IMR-90 (cell line): ENCODE measurements around the gene PRKCE. TPM values are rescaled to one million over a fixed set of nuclear protein-coding genes. Genes with fewer than 3 reads are reported as not detected.

ENCODE experiments used
- ATAC-seq: fragments of 200-7000 bp; cut with Tn5 transposase; 2 replicates; pipeline ENCODE4 v1.9.1; 2020; ENCODE audit warnings: low read depth, mild to moderate bottlenecking, moderate library complexity
- BruUV-seq: library from RNA; stranded (reverse); fragments of 400-500 nt; replicated peaks from 2 replicates; lab custom pipeline; 2021; lab: Mats Ljungman, UMichigan
- CTCF ChIA-PET: fragments of 300-600 bp; formaldehyde crosslinking; extraction: SDS; loops from one replicate; lab custom pipeline; 2021; ENCODE audit warnings: antibody characterized with exemption; lab: Yijun Ruan, JAX
- POLR2A ChIA-PET: fragments of 300-600 bp; sonication (Branson Sonifier 250); formaldehyde crosslinking; loops from one replicate; lab custom pipeline; 2022; ENCODE audit warnings: antibody characterized with exemption; ENCODE audit not compliant: unreplicated experiment; lab: Charles Lee
- DNase-seq: peaks from one replicate; pipeline ENCODE4 v3.0.0; 2013
- H2AFZ ChIP-seq: replicated peaks from 2 replicates; pipeline ENCODE3; 2013; ENCODE audit warnings: low read length, mild to moderate bottlenecking; ENCODE audit not compliant: poor library complexity
- H2AK5ac ChIP-seq: 2 replicates; pipeline ENCODE4 v1.6.1; 2013; ENCODE audit warnings: low read depth, low read length, inconsistent platforms
- H2AK9ac ChIP-seq: replicated peaks from 2 replicates; pipeline ENCODE3; 2013; ENCODE audit warnings: mild to moderate bottlenecking, low read depth, low read length, moderate library complexity; ENCODE audit not compliant: poor library complexity
- H2BK120ac ChIP-seq: 2 replicates; pipeline ENCODE4 v1.6.1; 2013; ENCODE audit warnings: low read depth, low read length, inconsistent platforms
- H2BK15ac ChIP-seq: 3 replicates; pipeline ENCODE4 v1.6.1; 2013; ENCODE audit warnings: low read depth, low read length, inconsistent platforms
- H2BK20ac ChIP-seq: 2 replicates; pipeline ENCODE4 v1.6.1; 2013; ENCODE audit warnings: low read depth, mild to moderate bottlenecking, inconsistent platforms, low read length, moderate library complexity
- H2BK5ac ChIP-seq: 2 replicates; pipeline ENCODE4 v1.6.1; 2013; ENCODE audit warnings: mild to moderate bottlenecking, low read depth, low read length, inconsistent platforms; ENCODE audit not compliant: poor library complexity, severe bottlenecking
- H3K14ac ChIP-seq: replicated peaks from 2 replicates; pipeline ENCODE4 v1.6.1; 2013; ENCODE audit warnings: low read depth, low read length, inconsistent platforms
- H3K18ac ChIP-seq: 2 replicates; pipeline ENCODE4 v1.6.1; 2013; ENCODE audit warnings: low read depth, low read length, control low read depth
- H3K23ac ChIP-seq: 2 replicates; pipeline ENCODE4 v1.6.1; 2013; ENCODE audit warnings: low read depth, low read length, inconsistent platforms
- H3K27ac ChIP-seq: 2 replicates; pipeline ENCODE4 v1.5.1; 2013; ENCODE audit warnings: mild to moderate bottlenecking, control low read depth, low read length; ENCODE audit not compliant: insufficient read depth
- H3K27me3 ChIP-seq: 2 replicates; pipeline ENCODE4 v1.6.1; 2013; ENCODE audit warnings: low read length; ENCODE audit not compliant: control insufficient read depth, insufficient read depth
- H3K36me3 ChIP-seq: 2 replicates; pipeline ENCODE4 v1.6.1; 2013; ENCODE audit warnings: low read length, mixed read lengths; ENCODE audit not compliant: control insufficient read depth, insufficient read depth
- H3K4ac ChIP-seq: 2 replicates; pipeline ENCODE4 v1.6.1; 2013; ENCODE audit warnings: low read depth, low read length, inconsistent platforms
- H3K4me1 ChIP-seq: 2 replicates; pipeline ENCODE4 v1.6.1; 2013; ENCODE audit warnings: low read length, mixed read lengths; ENCODE audit not compliant: control insufficient read depth, insufficient read depth
- H3K4me2 ChIP-seq: 2 replicates; pipeline ENCODE4 v1.6.1; 2013; ENCODE audit warnings: low read depth, mild to moderate bottlenecking, control low read depth, low read length, moderate library complexity
- H3K4me3 ChIP-seq: 2 replicates; pipeline ENCODE4 v1.5.1; 2013; ENCODE audit warnings: low read depth, mild to moderate bottlenecking, control low read depth, low read length, moderate library complexity; ENCODE audit not compliant: insufficient read depth
- H3K56ac ChIP-seq: 2 replicates; pipeline ENCODE4 v1.6.1; 2013; ENCODE audit warnings: low read length, inconsistent platforms; ENCODE audit not compliant: insufficient read depth; ENCODE audit errors: extremely low read depth
- H3K79me1 ChIP-seq, 2 experiments: 2 replicates each; pipeline ENCODE4 v1.6.1; 2013; ENCODE audit warnings: low read length in 2 of 2, inconsistent platforms in 1 of 2, low read depth in 1 of 2
- H3K9ac ChIP-seq: 2 replicates; pipeline ENCODE4 v1.6.1; 2013; ENCODE audit warnings: low read depth, low read length, control low read depth
- H3K9me1 ChIP-seq: 2 replicates; pipeline ENCODE4 v1.6.1; 2013; ENCODE audit warnings: low read length, inconsistent platforms; ENCODE audit not compliant: insufficient read depth
- H3K9me3 ChIP-seq: 2 replicates; pipeline ENCODE4 v1.6.1; 2013; ENCODE audit warnings: low read length; ENCODE audit not compliant: control insufficient read depth, insufficient read depth
- H4K20me1 ChIP-seq: 2 replicates; pipeline ENCODE4 v1.6.1; 2013; ENCODE audit warnings: low read length, inconsistent platforms; ENCODE audit not compliant: insufficient read depth
- H4K5ac ChIP-seq: 2 replicates; pipeline ENCODE4 v1.6.1; 2013; ENCODE audit warnings: mild to moderate bottlenecking, low read depth, low read length, control low read depth
- H4K8ac ChIP-seq, 2 experiments: 2 replicates each; pipeline ENCODE4 v1.6.1; 2013; ENCODE audit warnings: low read depth in 2 of 2, low read length in 2 of 2, control low read depth in 1 of 2, inconsistent platforms in 1 of 2
- H4K91ac ChIP-seq: 2 replicates; pipeline ENCODE4 v1.6.1; 2013; ENCODE audit warnings: low read depth, low read length, inconsistent platforms; ENCODE audit not compliant: insufficient read depth
- BHLHE40 ChIP-seq: fragments of 150-350 bp; IDR thresholded peaks from 2 replicates; pipeline ENCODE4 v1.6.1; 2016; ENCODE audit warnings: mild to moderate bottlenecking, low read depth, low read length
- CEBPB ChIP-seq: IDR thresholded peaks from 2 replicates; pipeline ENCODE4 v1.6.1; 2012; ENCODE audit warnings: low read depth, low read length, improper control_type of control experiment
- CHD1 ChIP-seq: IDR thresholded peaks from 2 replicates; pipeline ENCODE4 v1.6.1; 2012; ENCODE audit warnings: low read depth, low read length, improper control_type of control experiment
- ELK1 ChIP-seq: fragments of 150-350 bp; IDR thresholded peaks from 2 replicates; pipeline ENCODE4 v1.6.1; 2016; ENCODE audit warnings: low read depth, mild to moderate bottlenecking, low read length, moderate library complexity, borderline replicate concordance
- FOS ChIP-seq: fragments of 150-350 bp; IDR thresholded peaks from 2 replicates; pipeline ENCODE4 v1.6.1; 2016; ENCODE audit warnings: low read depth, low read length
- MAZ ChIP-seq: IDR thresholded peaks from 2 replicates; pipeline ENCODE4 v1.6.1; 2012; ENCODE audit warnings: low read depth, mild to moderate bottlenecking, low read length, improper control_type of control experiment, moderate library complexity, borderline replicate concordance
- MXI1 ChIP-seq: IDR thresholded peaks from 2 replicates; pipeline ENCODE4 v1.6.1; 2012; ENCODE audit warnings: low read depth, mild to moderate bottlenecking, low read length, moderate library complexity, borderline replicate concordance
- NFE2L2 ChIP-seq: fragments of 150-350 bp; IDR thresholded peaks from 2 replicates; pipeline ENCODE4 v1.6.1; 2016; ENCODE audit warnings: low read depth, mild to moderate bottlenecking, low read length
- POLR2A ChIP-seq: IDR thresholded peaks from 2 replicates; pipeline ENCODE4 v1.6.1; 2012; ENCODE audit warnings: mild to moderate bottlenecking, low read depth, low read length
- RAD21 ChIP-seq: IDR thresholded peaks from 2 replicates; pipeline ENCODE4 v1.6.1; 2012; ENCODE audit warnings: low read length, improper control_type of control experiment
- SMC3 ChIP-seq: fragments of 150-350 bp; IDR thresholded peaks from 2 replicates; pipeline ENCODE4 v1.6.1; 2016; ENCODE audit warnings: low read depth, mild to moderate bottlenecking, antibody characterized with exemption, low read length, moderate library complexity
- WGBS, 2 experiments: methylation state at CpG; one replicate each; pipeline versions ENCODE4 v1.1.5 to v1.1.7; 2013; ENCODE audit warnings: missing lambda C conversion rate in 2 of 2; ENCODE audit not compliant: insufficient read length in 1 of 2; ENCODE audit errors: extremely low coverage in 2 of 2; 5-methylcytosine and 5-hydroxymethylcytosine counted together
- dilution Hi-C: fragments of 300-500 bp; cut with HindIII; formaldehyde crosslinking; loops from one replicate; pipeline ENCODE4 v1.14.3; 2018; ENCODE audit warnings: low sequenced_read_pairs; ENCODE audit not compliant: unreplicated experiment
- in situ Hi-C: fragments of 300-500 bp; cut with MboI; formaldehyde crosslinking; loops from 3 replicates; pipeline ENCODE4 v1.14.3; 2019; ENCODE audit warnings: low sequenced_read_pairs, inconsistent platforms, mixed read lengths
- intact Hi-C: fragments of 100-400 bp; cut with micrococcal nuclease; formaldehyde crosslinking; loops from 2 replicates; pipeline ENCODE4 v1.10.0; 2022
- polyA plus RNA-seq, 3 experiments: library from polyadenylated mRNA; depleted of rRNA; stranded (reverse); fragments of >200 nt; gene quantifications; 2 replicates each; pipeline ENCODE4 v1.2.3, GENCODE V29; 2012; ENCODE audit warnings: low replicate concordance in 1 of 3
- total RNA-seq: library from RNA; depleted of rRNA; stranded (reverse); fragments of >200 nt; gene quantifications from 2 replicates; pipeline ENCODE4 v1.2.3, GENCODE V29; 2012
- TF ChIP-seq, protein P1 (sequence below): conservative IDR thresholded peaks from 2 replicates; pipeline ENCODE4 v1.5.1; 2012; ENCODE audit warnings: mild to moderate bottlenecking, low read depth, low read length, improper control_type of control experiment

PRKCE gene
- total and polyA plus RNA-seq, 2 of the 4 experiments (the other 2 are of a cell fraction), result 8.1 to 32.4 TPM

DNA sequence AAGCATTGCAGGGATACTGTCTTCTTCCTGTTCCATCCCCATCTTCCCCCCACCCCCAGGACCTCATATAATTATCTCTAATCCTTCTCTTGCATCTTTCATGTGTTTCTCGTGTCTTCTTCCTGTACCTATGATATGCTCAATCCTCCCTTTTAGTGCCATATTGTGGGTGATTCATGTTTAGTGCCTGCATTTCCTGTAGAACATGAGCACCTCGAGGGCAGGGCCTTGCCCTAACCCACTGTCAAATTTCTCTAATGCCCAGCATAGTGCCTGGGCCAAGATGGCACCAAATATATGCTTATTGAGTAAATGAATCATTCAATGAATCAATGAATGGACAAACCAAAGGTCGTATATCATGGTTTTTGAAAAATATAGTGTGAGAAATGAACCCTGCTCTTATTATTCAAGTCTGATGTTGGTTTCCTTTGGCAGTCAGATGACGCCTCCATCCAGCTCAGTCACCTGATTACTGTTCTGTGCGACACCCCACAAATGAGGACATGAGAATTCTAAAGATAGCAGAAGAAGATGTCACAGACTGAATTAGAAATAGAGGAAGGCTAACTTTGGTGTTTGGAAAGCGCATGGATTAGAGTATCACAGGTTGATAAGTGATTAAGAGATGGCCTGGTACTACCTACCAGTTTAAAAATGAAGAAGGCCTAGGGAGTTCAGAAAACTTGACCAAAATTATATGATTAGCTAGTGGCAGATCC, 278.4 kb downstream of the PRKCE start:
- dilution Hi-C loops (loop anchor here (25.0 kb wide), 1 partner anchor 293 kb away; no protein-coding TSS in a partner anchor), in situ Hi-C loops (loop anchor here (10.0 kb wide), 1 partner anchor 155 kb away; no protein-coding TSS in a partner anchor), intact Hi-C loops (loop anchor here (10.0 kb wide), 1 partner anchor 945 kb away; no protein-coding TSS in a partner anchor)
- Histone ChIP-seq H2BK20ac (no peak overlapping the region), H2BK120ac (no peak overlapping the region), H2BK5ac (no peak overlapping the region), H4K91ac (no peak overlapping the region), H3K4me1 (no peaks in the 10 kb centered on the region), H3K18ac (no peak overlapping the region), H2AK9ac (no peak overlapping the region), H4K8ac (no peak overlapping the region), H4K5ac (no peak overlapping the region), H3K56ac (no peak overlapping the region), H3K4me3 (no peak overlapping the region), H3K4me2 (no peak overlapping the region), H3K79me1 (peaks cover 0 to 9% of the 10 kb centered on the region in 2 experiments; a peak in 1 of 4 replicates), H3K9me1 (0 out of 2 replicates have a peak, but pooled peaks cover 6% of the 10 kb centered on the region), H3K9ac (no peak overlapping the region), H2BK15ac (no peak overlapping the region), H3K4ac (no peak overlapping the region), H2AK5ac (no peak overlapping the region), H3K14ac (no peak overlapping the region), H3K27me3 (no peaks in the 10 kb centered on the region), H3K23ac (no peak overlapping the region), H2AFZ (no peak overlapping the region), H3K9me3 (no peaks in the 10 kb centered on the region), H4K20me1 (no peaks in the 10 kb centered on the region), H3K36me3 (no peaks in the 10 kb centered on the region), H3K27ac (no peak overlapping the region)
- TF ChIP-seq BHLHE40 (no peak), POLR2A (no peak), CEBPB (no peak), SMC3 (no peak), FOS (no peak), ELK1 (no peak), MAZ (no peak), CHD1 (no peak), NFE2L2 (no peak), MXI1 (no peak), RAD21 (no peak)
- TF ChIP-seq, protein P1, sequence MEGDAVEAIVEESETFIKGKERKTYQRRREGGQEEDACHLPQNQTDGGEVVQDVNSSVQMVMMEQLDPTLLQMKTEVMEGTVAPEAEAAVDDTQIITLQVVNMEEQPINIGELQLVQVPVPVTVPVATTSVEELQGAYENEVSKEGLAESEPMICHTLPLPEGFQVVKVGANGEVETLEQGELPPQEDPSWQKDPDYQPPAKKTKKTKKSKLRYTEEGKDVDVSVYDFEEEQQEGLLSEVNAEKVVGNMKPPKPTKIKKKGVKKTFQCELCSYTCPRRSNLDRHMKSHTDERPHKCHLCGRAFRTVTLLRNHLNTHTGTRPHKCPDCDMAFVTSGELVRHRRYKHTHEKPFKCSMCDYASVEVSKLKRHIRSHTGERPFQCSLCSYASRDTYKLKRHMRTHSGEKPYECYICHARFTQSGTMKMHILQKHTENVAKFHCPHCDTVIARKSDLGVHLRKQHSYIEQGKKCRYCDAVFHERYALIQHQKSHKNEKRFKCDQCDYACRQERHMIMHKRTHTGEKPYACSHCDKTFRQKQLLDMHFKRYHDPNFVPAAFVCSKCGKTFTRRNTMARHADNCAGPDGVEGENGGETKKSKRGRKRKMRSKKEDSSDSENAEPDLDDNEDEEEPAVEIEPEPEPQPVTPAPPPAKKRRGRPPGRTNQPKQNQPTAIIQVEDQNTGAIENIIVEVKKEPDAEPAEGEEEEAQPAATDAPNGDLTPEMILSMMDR, result no peak
- DNase-seq (no peak), ATAC-seq (no peak)
- ChIA-PET CTCF (no interaction called here), POLR2A (no interaction called here)
- BruUV-seq, result no TSS peak
- WGBS, 2 experiments, result 100% methylated on average over 1 of the region's 6 CpGs; no CpG with 5 or more reads in 1 of the 2 experiments
